ENCODE measurements around the gene SDHAF3. TPM values are rescaled to one million over a fixed set of nuclear protein-coding genes. Genes with fewer than 3 reads are reported as not detected.

The SDHAF3 gene
- total RNA-seq, 2 experiments from 2014 or later, result 3.2 to 5.0 TPM

GRCh38 chr7:97138830-97139229, 21.3 kb downstream of the SDHAF3 start:
- CTCF ChIA-PET, result no interaction called here
- H3K36me3 Mint-ChIP-seq (ENCODE audit: low read depth), result peaks cover 78% of the 10 kb centered on the region

GRCh38 chr7:97145068-97145467, 27.6 kb downstream of the SDHAF3 start:
- TF ChIP-seq CTCF (IDR thresholded peaks at IDR 0.05), result peak; percentile 33
- no peak overlapping the region for H3K27ac ChIP-seq (ENCODE audit: low read depth in 1 of 2, low read length in 2 of 2)
- H3K36me3 Mint-ChIP-seq (ENCODE audit: low read depth), result peaks cover 59% of the 10 kb centered on the region
- peak in 3 of 14 experiments; percentile 18 to 38 (median 36) for DNase-seq
- H3K27ac Mint-ChIP-seq, result no peak overlapping the region
- H3K9me3 Mint-ChIP-seq, result no peaks in the 10 kb centered on the region
- no peak overlapping the region for H3K4me3 ChIP-seq (ENCODE audit: low read length)
- no peak overlapping the region for H3K4me3 Mint-ChIP-seq
- intact Hi-C loops (cut with DNase I, micrococcal nuclease), result loop anchor here in 1 of 2 experiments (5.0 to 10.0 kb wide), 2 partner anchors 692 to 780 kb away; no protein-coding TSS in a partner anchor
- H3K27me3 Mint-ChIP-seq, result no peaks in the 10 kb centered on the region
- H3K27me3 ChIP-seq (ENCODE audit: control insufficient read depth in 1 of 2, insufficient read depth in 2 of 2, low read length in 2 of 2), result no peaks in the 10 kb centered on the region
- ChIA-PET POLR2A (no interaction called here), CTCF (interaction anchor here (0.7 kb wide), 1 partner anchor 11 kb away, joined by 3 read pairs; no protein-coding TSS in a partner anchor)
- H3K4me1 ChIP-seq (ENCODE audit: insufficient read depth, low read length), result no peaks in the 10 kb centered on the region
- H3K36me3 ChIP-seq (ENCODE audit: insufficient read depth, low read length), result peaks cover 7% of the 10 kb centered on the region
- ATAC-seq (ENCODE audit: poor library complexity), result no peak
- H3K4me1 Mint-ChIP-seq (ENCODE audit: low read depth), result peaks cover 5% of the 10 kb centered on the region
- H3K9me3 ChIP-seq (ENCODE audit: control insufficient read depth in 1 of 2, insufficient read depth in 1 of 2, low read length in 2 of 2), result peaks cover 0 to 14% of the 10 kb centered on the region in 2 experiments

More at GRCh38 chr7:97138830-97139229, 21.3 kb downstream of the SDHAF3 start:
- peaks cover 14% of the 10 kb centered on the region for H3K36me3 ChIP-seq (ENCODE audit: insufficient read depth, low read length)
- Mint-ChIP-seq H3K4me3 (no peak overlapping the region), H3K27ac (no peak overlapping the region), H3K9me3 (peaks cover 7% of the 10 kb centered on the region), H3K4me1 (ENCODE audit: low read depth) (peaks cover 9% of the 10 kb centered on the region), H3K27me3 (no peaks in the 10 kb centered on the region)
- ATAC-seq (ENCODE audit: poor library complexity) (no peak), DNase-seq (no peak)
- no peak for TF ChIP-seq CTCF (IDR thresholded peaks at IDR 0.05)
- H3K27me3 ChIP-seq (ENCODE audit: control insufficient read depth in 1 of 2, insufficient read depth in 2 of 2, low read length in 2 of 2), result no peaks in the 10 kb centered on the region
- no peak overlapping the region for H3K27ac ChIP-seq (ENCODE audit: low read depth in 1 of 2, low read length in 2 of 2)
- no peaks in the 10 kb centered on the region for H3K4me1 ChIP-seq (ENCODE audit: insufficient read depth, low read length)
- peaks cover 13 to 32% of the 10 kb centered on the region in 2 experiments for H3K9me3 ChIP-seq (ENCODE audit: control insufficient read depth in 1 of 2, insufficient read depth in 1 of 2, low read length in 2 of 2)
- POLR2A ChIA-PET, result no interaction called here
- no peak overlapping the region for H3K4me3 ChIP-seq (ENCODE audit: low read length)
- intact Hi-C loops (cut with DNase I, micrococcal nuclease), result no loop called here

- TF ChIP-seq CTCF (IDR thresholded peaks at IDR 0.05), result no peak
- Mint-ChIP-seq H3K9me3 (no peaks in the 10 kb centered on the region), H3K36me3 (ENCODE audit: low read depth) (peaks cover 55% of the 10 kb centered on the region), H3K27me3 (no peaks in the 10 kb centered on the region), H3K4me1 (ENCODE audit: low read depth) (peaks cover 12% of the 10 kb centered on the region), H3K27ac (no peak overlapping the region), H3K4me3 (no peak overlapping the region)
- ATAC-seq (ENCODE audit: poor library complexity) (no peak), DNase-seq (no peak)
- Histone ChIP-seq H3K27ac (ENCODE audit: low read depth in 1 of 2, low read length in 2 of 2) (no peak overlapping the region), H3K9me3 (ENCODE audit: control insufficient read depth in 1 of 2, insufficient read depth in 1 of 2, low read length in 2 of 2) (no peaks in the 10 kb centered on the region), H3K27me3 (ENCODE audit: control insufficient read depth in 1 of 2, insufficient read depth in 2 of 2, low read length in 2 of 2) (no peaks in the 10 kb centered on the region), H3K4me1 (ENCODE audit: insufficient read depth, low read length) (no peaks in the 10 kb centered on the region), H3K36me3 (ENCODE audit: insufficient read depth, low read length) (peaks cover 8% of the 10 kb centered on the region), H3K4me3 (ENCODE audit: low read length) (no peak overlapping the region)
- CTCF ChIA-PET, result no interaction called here
- intact Hi-C loops (cut with DNase I, micrococcal nuclease), result loop anchor here in 1 of 2 experiments (5.0 to 10.0 kb wide), 2 partner anchors 687 to 775 kb away; no protein-coding TSS in a partner anchor
- POLR2A ChIA-PET, result no interaction called here
Observed at GRCh38 chr7:97149843-97150242, 32.3 kb downstream of the SDHAF3 start.

All from CD4-positive, alpha-beta T cell (primary cell).